Ishikawa (cell line): ENCODE measurements around the gene HBE1.
"Not testable (repeated sequence)": the region's sequence is repeated elsewhere in the genome, so short reads cannot be mapped to it uniquely, and the experiment has no call there.

Experiments used
- CEBPB ChIP-seq: IDR thresholded peaks from 2 replicates; pipeline ENCODE4 v1.6.1; 2012
- CREB1 ChIP-seq: IDR thresholded peaks from 2 replicates; pipeline ENCODE4 v1.6.1; 2012; ENCODE audit warnings: low read depth
- EGR1 ChIP-seq: IDR thresholded peaks from 2 replicates; pipeline ENCODE4 v1.6.1; 2012
- EP300 ChIP-seq: IDR thresholded peaks from 2 replicates; pipeline ENCODE4 v1.6.1; 2012; ENCODE audit warnings: borderline replicate concordance
- FOXM1 ChIP-seq: IDR thresholded peaks from 2 replicates; pipeline ENCODE4 v1.6.1; 2012; ENCODE audit warnings: low read depth, borderline replicate concordance
- NFIC ChIP-seq: IDR thresholded peaks from 2 replicates; pipeline ENCODE4 v1.6.1; 2012
- RAD21 ChIP-seq: IDR thresholded peaks from 2 replicates; pipeline ENCODE4 v1.6.1; 2012; ENCODE audit warnings: low read depth
- TAF1 ChIP-seq: IDR thresholded peaks from 2 replicates; pipeline ENCODE4 v1.6.1; 2012; ENCODE audit warnings: low read depth, mild to moderate bottlenecking
- TCF12 ChIP-seq: IDR thresholded peaks from 2 replicates; pipeline ENCODE4 v1.6.1; 2012; ENCODE audit warnings: low read depth
- TEAD4 ChIP-seq: IDR thresholded peaks from 2 replicates; pipeline ENCODE4 v1.6.1; 2012
- YY1 ChIP-seq: IDR thresholded peaks from 2 replicates; pipeline ENCODE4 v1.6.1; 2012; ENCODE audit warnings: low read depth
- ZBTB7A ChIP-seq: IDR thresholded peaks from 2 replicates; pipeline ENCODE4 v1.6.1; 2012; ENCODE audit warnings: low read depth
- TF ChIP-seq, protein P1 (sequence below): IDR thresholded peaks from 2 replicates; pipeline ENCODE4 v1.6.1; 2012; ENCODE audit warnings: low read depth, mild to moderate bottlenecking
- TF ChIP-seq, protein P2 (sequence below): IDR thresholded peaks from 2 replicates; pipeline ENCODE4 v1.6.1; 2012
- TF ChIP-seq, protein P3 (sequence below): IDR thresholded peaks from 2 replicates; pipeline ENCODE4 v1.6.1; 2012

Gene HBE1

DNA sequence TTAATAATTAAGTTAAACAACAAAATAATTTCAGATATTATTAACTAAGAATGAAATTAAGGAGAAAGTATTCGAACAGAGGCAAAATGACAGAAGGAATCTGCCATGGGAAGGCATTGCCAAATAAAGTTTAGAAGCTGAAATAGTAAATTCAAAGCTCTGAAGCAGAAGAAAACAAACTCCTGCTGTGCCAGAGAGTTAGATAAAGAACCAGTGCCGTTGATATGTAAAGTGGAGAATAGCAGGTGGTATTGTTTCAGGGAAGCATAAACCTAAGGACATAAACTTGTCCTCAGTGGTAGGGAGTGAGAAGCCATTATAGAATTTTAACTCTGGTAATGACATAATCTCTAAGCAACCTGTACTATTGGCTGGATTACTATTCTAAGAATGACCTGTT lies 12.4 kb downstream of the HBE1 start:
- no peak for TF ChIP-seq EP300
- TF ChIP-seq, protein P1, sequence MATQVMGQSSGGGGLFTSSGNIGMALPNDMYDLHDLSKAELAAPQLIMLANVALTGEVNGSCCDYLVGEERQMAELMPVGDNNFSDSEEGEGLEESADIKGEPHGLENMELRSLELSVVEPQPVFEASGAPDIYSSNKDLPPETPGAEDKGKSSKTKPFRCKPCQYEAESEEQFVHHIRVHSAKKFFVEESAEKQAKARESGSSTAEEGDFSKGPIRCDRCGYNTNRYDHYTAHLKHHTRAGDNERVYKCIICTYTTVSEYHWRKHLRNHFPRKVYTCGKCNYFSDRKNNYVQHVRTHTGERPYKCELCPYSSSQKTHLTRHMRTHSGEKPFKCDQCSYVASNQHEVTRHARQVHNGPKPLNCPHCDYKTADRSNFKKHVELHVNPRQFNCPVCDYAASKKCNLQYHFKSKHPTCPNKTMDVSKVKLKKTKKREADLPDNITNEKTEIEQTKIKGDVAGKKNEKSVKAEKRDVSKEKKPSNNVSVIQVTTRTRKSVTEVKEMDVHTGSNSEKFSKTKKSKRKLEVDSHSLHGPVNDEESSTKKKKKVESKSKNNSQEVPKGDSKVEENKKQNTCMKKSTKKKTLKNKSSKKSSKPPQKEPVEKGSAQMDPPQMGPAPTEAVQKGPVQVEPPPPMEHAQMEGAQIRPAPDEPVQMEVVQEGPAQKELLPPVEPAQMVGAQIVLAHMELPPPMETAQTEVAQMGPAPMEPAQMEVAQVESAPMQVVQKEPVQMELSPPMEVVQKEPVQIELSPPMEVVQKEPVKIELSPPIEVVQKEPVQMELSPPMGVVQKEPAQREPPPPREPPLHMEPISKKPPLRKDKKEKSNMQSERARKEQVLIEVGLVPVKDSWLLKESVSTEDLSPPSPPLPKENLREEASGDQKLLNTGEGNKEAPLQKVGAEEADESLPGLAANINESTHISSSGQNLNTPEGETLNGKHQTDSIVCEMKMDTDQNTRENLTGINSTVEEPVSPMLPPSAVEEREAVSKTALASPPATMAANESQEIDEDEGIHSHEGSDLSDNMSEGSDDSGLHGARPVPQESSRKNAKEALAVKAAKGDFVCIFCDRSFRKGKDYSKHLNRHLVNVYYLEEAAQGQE, result no peak
- TF ChIP-seq ZBTB7A, result no peak
- TF ChIP-seq NFIC, result no peak
- TF ChIP-seq CEBPB, result no peak

DNA sequence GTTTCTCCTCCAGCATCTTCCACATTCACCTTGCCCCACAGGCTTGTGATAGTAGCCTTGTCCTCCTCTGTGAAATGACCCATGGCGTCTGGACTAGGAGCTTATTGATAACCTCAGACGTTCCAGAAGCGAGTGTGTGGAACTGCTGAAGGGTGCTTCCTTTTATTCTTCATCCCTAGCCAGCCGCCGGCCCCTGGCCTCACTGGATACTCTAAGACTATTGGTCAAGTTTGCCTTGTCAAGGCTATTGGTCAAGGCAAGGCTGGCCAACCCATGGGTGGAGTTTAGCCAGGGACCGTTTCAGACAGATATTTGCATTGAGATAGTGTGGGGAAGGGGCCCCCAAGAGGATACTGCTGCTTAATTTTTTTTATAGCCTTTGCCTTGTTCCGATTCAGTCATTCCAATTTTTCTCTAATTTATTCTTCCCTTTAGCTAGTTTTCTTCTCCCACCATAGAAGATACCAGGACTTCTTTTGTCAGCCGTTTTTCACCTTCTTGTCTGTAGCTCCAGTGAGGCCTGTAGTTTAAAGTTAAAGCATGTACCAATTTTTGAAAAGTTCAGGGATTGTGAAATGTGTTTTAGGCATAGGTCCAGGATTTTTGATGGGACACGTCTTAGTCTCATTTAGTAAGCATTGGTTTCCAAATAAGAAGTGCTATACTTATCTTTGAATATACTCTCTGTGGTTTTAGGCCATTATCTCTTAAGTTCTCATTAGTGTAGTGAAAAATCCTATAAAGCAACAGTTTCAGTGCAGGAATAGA lies 14.9 kb downstream of the HBE1 start, which contains the start of gene HBG2:
HBG2 (minus strand) TSS at position 136 of the 768 bp plus-strand sequence; CDS start at position 83, 53 bp downstream.
- TF ChIP-seq TEAD4, CEBPB, FOXM1: not testable (repeated sequence)

DNA sequence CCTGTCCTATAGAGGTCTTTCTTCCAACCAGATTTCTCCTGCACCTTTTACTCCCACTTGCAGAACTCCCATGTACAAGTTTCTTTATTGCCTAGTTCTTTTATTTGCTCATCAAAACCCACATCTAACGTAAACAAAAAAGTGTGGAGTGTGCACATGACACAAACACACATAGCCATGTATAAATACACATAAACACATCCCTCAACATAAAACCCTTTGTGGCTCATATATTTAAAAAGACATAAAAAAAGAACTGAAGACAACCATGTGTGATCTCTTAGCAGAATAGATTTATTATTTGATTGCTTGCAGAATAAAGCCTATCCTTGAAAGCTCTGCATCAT lies 16.9 kb downstream of the HBE1 start:
- TF ChIP-seq FOXM1 (no peak), TAF1 (no peak), ZBTB7A (no peak)

DNA sequence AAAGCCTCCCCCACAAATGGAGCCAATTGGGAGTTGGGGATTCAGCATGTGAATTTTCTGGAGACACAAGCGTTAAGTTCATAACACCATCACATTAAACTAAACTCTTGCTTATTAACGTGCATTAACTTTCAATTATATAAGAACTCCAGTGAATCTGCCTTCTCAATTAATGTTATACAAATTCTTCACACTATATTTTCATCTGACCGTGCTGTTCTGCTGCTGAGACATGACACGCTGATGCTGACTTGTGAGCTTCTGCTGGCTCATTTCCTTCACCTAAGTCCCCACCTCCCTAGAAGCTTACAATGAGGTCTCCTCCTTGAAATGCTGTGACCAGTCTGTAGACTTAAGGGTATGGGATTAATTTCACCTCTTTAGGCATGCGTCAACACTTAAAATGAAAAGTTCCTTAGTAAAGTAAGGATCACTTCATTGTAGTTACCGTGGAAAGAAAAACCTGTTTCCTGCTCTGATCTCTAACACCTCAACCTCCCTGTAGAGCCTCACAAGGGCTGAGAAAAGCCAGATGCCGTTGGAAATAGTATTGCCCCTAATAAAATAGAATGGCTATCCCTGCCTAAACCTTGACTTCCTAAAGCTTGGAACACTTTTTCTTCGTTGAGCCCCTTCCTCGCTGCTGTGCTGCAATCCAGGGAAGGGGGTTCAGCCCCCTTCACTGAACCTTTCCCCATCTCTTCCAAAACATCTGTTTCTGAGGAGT lies 17.4 kb downstream of the HBE1 start:
- TF ChIP-seq, protein P2, sequence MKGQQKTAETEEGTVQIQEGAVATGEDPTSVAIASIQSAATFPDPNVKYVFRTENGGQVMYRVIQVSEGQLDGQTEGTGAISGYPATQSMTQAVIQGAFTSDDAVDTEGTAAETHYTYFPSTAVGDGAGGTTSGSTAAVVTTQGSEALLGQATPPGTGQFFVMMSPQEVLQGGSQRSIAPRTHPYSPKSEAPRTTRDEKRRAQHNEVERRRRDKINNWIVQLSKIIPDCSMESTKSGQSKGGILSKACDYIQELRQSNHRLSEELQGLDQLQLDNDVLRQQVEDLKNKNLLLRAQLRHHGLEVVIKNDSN, result no peak
- TF ChIP-seq, protein P1, result no peak
- TF ChIP-seq, protein P3, sequence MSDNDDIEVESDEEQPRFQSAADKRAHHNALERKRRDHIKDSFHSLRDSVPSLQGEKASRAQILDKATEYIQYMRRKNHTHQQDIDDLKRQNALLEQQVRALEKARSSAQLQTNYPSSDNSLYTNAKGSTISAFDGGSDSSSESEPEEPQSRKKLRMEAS, result no peak
- TF ChIP-seq YY1 (no peak), CEBPB (no peak), RAD21 (no peak), NFIC (no peak), EP300 (no peak), FOXM1 (no peak), CREB1 (no peak), EGR1 (no peak), TEAD4 (no peak), TAF1 (no peak)

DNA sequence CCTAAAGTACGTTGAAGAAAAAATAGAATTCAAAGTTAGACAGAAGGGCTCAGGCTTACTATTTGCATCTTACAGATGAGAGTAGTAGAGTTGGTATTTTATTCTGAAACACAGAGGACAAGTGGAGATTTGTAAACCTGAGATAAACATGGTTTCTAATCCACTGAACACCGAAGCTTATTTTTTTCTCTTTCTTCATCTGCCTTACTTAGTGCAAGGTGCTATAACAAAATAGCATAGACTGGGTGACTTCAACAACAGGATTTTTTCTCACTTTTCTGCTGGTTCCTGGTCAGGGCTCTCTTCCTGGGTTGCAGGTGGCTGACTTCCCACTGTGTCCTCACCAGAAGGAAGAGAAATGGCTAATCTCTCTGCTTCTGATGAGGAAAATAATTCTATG lies 18.0 kb downstream of the HBE1 start:
- no peak for TF ChIP-seq FOXM1
- no peak for TF ChIP-seq EP300
- TF ChIP-seq YY1, result no peak
- TF ChIP-seq, protein P3, result no peak
- TF ChIP-seq, protein P2, result no peak
- no peak for TF ChIP-seq TCF12
- TF ChIP-seq, protein P1, result no peak
- no peak for TF ChIP-seq NFIC
- TF ChIP-seq EGR1, result no peak
- TF ChIP-seq ZBTB7A, result no peak
- no peak for TF ChIP-seq TAF1
- no peak for TF ChIP-seq TEAD4
- TF ChIP-seq CREB1, result no peak
- TF ChIP-seq CEBPB, result no peak
- no peak for TF ChIP-seq RAD21
